ENCODE results near the gene KRT76. TPM values are rescaled to one million over a fixed set of nuclear protein-coding genes. Genes with fewer than 3 reads are reported as not detected.

The KRT76 gene
- total and polyA plus RNA-seq, 2 experiments from 2014 or later: not detected

GRCh38 chr12:52724384-52724783 is 52.8 kb downstream of the KRT76 start:
- H3F3A ChIP-seq (ENCODE audit: insufficient read depth): no peaks in the 10 kb centered on the region
- H3K27ac ChIP-seq: no peak overlapping the region
- no peaks in the 10 kb centered on the region for H3K9me3 ChIP-seq (ENCODE audit: low read depth)
- H3K79me2 ChIP-seq (ENCODE audit: insufficient read depth): no peaks in the 10 kb centered on the region
- 49 to 61% methylated on average over 3 of the region's 3 CpGs for WGBS, 2 experiments (ENCODE audit: low coverage in 1 of 2, low lambda C conversion rate in 2 of 2, missing lambda C conversion rate in 2 of 2)
- H3K4me3 ChIP-seq: no peak overlapping the region
- H3K27me3 ChIP-seq (replicated peaks; ENCODE audit: insufficient read depth): peaks cover 6% of the 10 kb centered on the region
- H2AFZ ChIP-seq: no peak overlapping the region
- in situ Hi-C loops (cut with MboI): no loop called here
- TF ChIP-seq EZH2phosphoT487 (IDR thresholded peaks at IDR 0.05; ENCODE audit: insufficient read depth, low read depth): no peak
- no peak for TF ChIP-seq EZH2 (IDR thresholded peaks at IDR 0.05; ENCODE audit: insufficient read depth, poor library complexity, severe bottlenecking)
- H3K9me2 ChIP-seq (ENCODE audit: insufficient read depth): no peaks in the 10 kb centered on the region
- H3K4me1 ChIP-seq (ENCODE audit: insufficient read depth): no peaks in the 10 kb centered on the region
- H4K20me1 ChIP-seq (ENCODE audit: insufficient read depth): no peaks in the 10 kb centered on the region
- H3K4me2 ChIP-seq (ENCODE audit: unreplicated experiment): no peak overlapping the region
- no peaks in the 10 kb centered on the region for H3K36me3 ChIP-seq (ENCODE audit: low read depth)
- no peak for DNase-seq
- H3K9ac ChIP-seq: no peak overlapping the region

GRCh38 chr12:52722680-52723079 is 54.5 kb downstream of the KRT76 start:
- 27 to 30% methylated on average over 2 of the region's 2 CpGs for WGBS, 2 experiments (ENCODE audit: low coverage in 1 of 2, low lambda C conversion rate in 2 of 2, missing lambda C conversion rate in 2 of 2)
- no peak overlapping the region for H3K9ac ChIP-seq
- H3K4me1 ChIP-seq (ENCODE audit: insufficient read depth): no peaks in the 10 kb centered on the region
- H3K36me3 ChIP-seq (ENCODE audit: low read depth): no peaks in the 10 kb centered on the region
- H2AFZ ChIP-seq: no peak overlapping the region
- H4K20me1 ChIP-seq (ENCODE audit: insufficient read depth): no peaks in the 10 kb centered on the region
- DNase-seq: no peak
- no peaks in the 10 kb centered on the region for H3K9me2 ChIP-seq (ENCODE audit: insufficient read depth)
- in situ Hi-C loops (cut with MboI): no loop called here
- no peak overlapping the region for H3K27ac ChIP-seq
- no peaks in the 10 kb centered on the region for H3F3A ChIP-seq (ENCODE audit: insufficient read depth)
- no peak for TF ChIP-seq EZH2 (IDR thresholded peaks at IDR 0.05; ENCODE audit: insufficient read depth, poor library complexity, severe bottlenecking)
- TF ChIP-seq EZH2phosphoT487 (IDR thresholded peaks at IDR 0.05; ENCODE audit: insufficient read depth, low read depth): no peak
- H3K79me2 ChIP-seq (ENCODE audit: insufficient read depth): no peaks in the 10 kb centered on the region
- no peak overlapping the region for H3K4me3 ChIP-seq
- no peak overlapping the region for H3K4me2 ChIP-seq (ENCODE audit: unreplicated experiment)
- peaks cover 6% of the 10 kb centered on the region for H3K27me3 ChIP-seq (replicated peaks; ENCODE audit: insufficient read depth)
- no peaks in the 10 kb centered on the region for H3K9me3 ChIP-seq (ENCODE audit: low read depth)

GRCh38 chr12:52721838-52722470 is 55.2 kb downstream of the KRT76 start:
- in situ Hi-C loops (cut with MboI): no loop called here
- no peak for TF ChIP-seq EZH2 (IDR thresholded peaks at IDR 0.05; ENCODE audit: insufficient read depth, poor library complexity, severe bottlenecking)
- no peak for TF ChIP-seq EZH2phosphoT487 (IDR thresholded peaks at IDR 0.05; ENCODE audit: insufficient read depth, low read depth)
- no peak overlapping the region for H3K9ac ChIP-seq
- WGBS, 2 experiments (ENCODE audit: low coverage in 1 of 2, low lambda C conversion rate in 2 of 2, missing lambda C conversion rate in 2 of 2): 20 to 27% methylated on average over 3 of the region's 3 CpGs
- no peaks in the 10 kb centered on the region for H3K4me1 ChIP-seq (ENCODE audit: insufficient read depth)
- H3K4me3 ChIP-seq: no peak overlapping the region
- H3F3A ChIP-seq (ENCODE audit: insufficient read depth): no peaks in the 10 kb centered on the region
- peaks cover 5% of the 10 kb centered on the region for H3K27me3 ChIP-seq (replicated peaks; ENCODE audit: insufficient read depth)
- DNase-seq: no peak
- no peaks in the 10 kb centered on the region for H3K79me2 ChIP-seq (ENCODE audit: insufficient read depth)
- H3K9me3 ChIP-seq (ENCODE audit: low read depth): no peaks in the 10 kb centered on the region
- no peaks in the 10 kb centered on the region for H3K9me2 ChIP-seq (ENCODE audit: insufficient read depth)
- H2AFZ ChIP-seq: no peak overlapping the region
- H4K20me1 ChIP-seq (ENCODE audit: insufficient read depth): no peaks in the 10 kb centered on the region
- no peaks in the 10 kb centered on the region for H3K36me3 ChIP-seq (ENCODE audit: low read depth)
- no peak overlapping the region for H3K4me2 ChIP-seq (ENCODE audit: unreplicated experiment)
- H3K27ac ChIP-seq: no peak overlapping the region

GRCh38 chr12:52720365-52720886 is 56.7 kb downstream of the KRT76 start:
- no peaks in the 10 kb centered on the region for H3K79me2 ChIP-seq (ENCODE audit: insufficient read depth)
- TF ChIP-seq EZH2 (IDR thresholded peaks at IDR 0.05; ENCODE audit: insufficient read depth, poor library complexity, severe bottlenecking) (no peak), EZH2phosphoT487 (IDR thresholded peaks at IDR 0.05; ENCODE audit: insufficient read depth, low read depth) (no peak)
- no peak overlapping the region for H3K4me3 ChIP-seq
- in situ Hi-C loops (cut with MboI): no loop called here
- H3K9me2 ChIP-seq (ENCODE audit: insufficient read depth): no peaks in the 10 kb centered on the region
- H3K27me3 ChIP-seq (replicated peaks; ENCODE audit: insufficient read depth): peaks cover 15% of the 10 kb centered on the region
- no peak overlapping the region for H2AFZ ChIP-seq
- H3K27ac ChIP-seq: no peak overlapping the region
- no peak overlapping the region for H3K4me2 ChIP-seq (ENCODE audit: unreplicated experiment)
- WGBS, 2 experiments (ENCODE audit: low coverage in 1 of 2, low lambda C conversion rate in 2 of 2, missing lambda C conversion rate in 2 of 2): 41 to 45% methylated on average over 8 of the region's 8 CpGs
- H4K20me1 ChIP-seq (ENCODE audit: insufficient read depth): no peaks in the 10 kb centered on the region
- DNase-seq: peak; percentile 48
- no peaks in the 10 kb centered on the region for H3K36me3 ChIP-seq (ENCODE audit: low read depth)
- no peak overlapping the region for H3K9ac ChIP-seq
- H3K9me3 ChIP-seq (ENCODE audit: low read depth): no peaks in the 10 kb centered on the region
- H3F3A ChIP-seq (ENCODE audit: insufficient read depth): no peaks in the 10 kb centered on the region
- H3K4me1 ChIP-seq (ENCODE audit: insufficient read depth): no peaks in the 10 kb centered on the region

Small RNA genes lying within 50 kb of the gene (small RNA-seq; reads per million reads assigned to genes)
- not detected for gene AC107016.2 (ENCODE audit: low read depth, low replicate concordance)

Other genes starting within 250 kb of the KRT76 start
- not detected in 2 replicates for gene KRT71, start 224.2 kb downstream of the KRT76 start, total RNA-seq (2014; rRNA removed; shearing (Covaris generic))
- gene KRT71, start 224.2 kb downstream of the KRT76 start, polyA plus RNA-seq (2016; fragmentation: Nextera tagmentation; extraction: Ambion mirVana): not detected in 2 replicates
- not detected in 2 replicates for gene KRT74, start 203.5 kb downstream of the KRT76 start, total RNA-seq (2014; rRNA removed; shearing (Covaris generic))
- gene KRT74, start 203.5 kb downstream of the KRT76 start, polyA plus RNA-seq (2016; fragmentation: Nextera tagmentation; extraction: Ambion mirVana): not detected in 2 replicates
- gene KRT72, start 175.9 kb downstream of the KRT76 start, total RNA-seq (2014; rRNA removed; shearing (Covaris generic)): not detected in 2 replicates
- not detected in 2 replicates for gene KRT72, start 175.9 kb downstream of the KRT76 start, polyA plus RNA-seq (2016; fragmentation: Nextera tagmentation; extraction: Ambion mirVana)
- not detected in 2 replicates for gene KRT73, start 158.8 kb downstream of the KRT76 start, total RNA-seq (2014; rRNA removed; shearing (Covaris generic))
- gene KRT73, start 158.8 kb downstream of the KRT76 start, polyA plus RNA-seq (2016; fragmentation: Nextera tagmentation; extraction: Ambion mirVana): not detected in 2 replicates
- not detected in 2 replicates for gene KRT2, start 125.1 kb downstream of the KRT76 start, total RNA-seq (2014; rRNA removed; shearing (Covaris generic))
- not detected in 2 replicates for gene KRT2, start 125.1 kb downstream of the KRT76 start, polyA plus RNA-seq (2016; fragmentation: Nextera tagmentation; extraction: Ambion mirVana)
- gene KRT1, start 96.9 kb downstream of the KRT76 start, total RNA-seq (2014; rRNA removed; shearing (Covaris generic)): not detected in 2 replicates
- gene KRT1, start 96.9 kb downstream of the KRT76 start, polyA plus RNA-seq (2016; fragmentation: Nextera tagmentation; extraction: Ambion mirVana): not detected in 2 replicates
- not detected in 2 replicates for gene KRT77, start 73.8 kb downstream of the KRT76 start, total RNA-seq (2014; rRNA removed; shearing (Covaris generic))
- not detected in 2 replicates for gene KRT77, start 73.8 kb downstream of the KRT76 start, polyA plus RNA-seq (2016; fragmentation: Nextera tagmentation; extraction: Ambion mirVana)
- gene KRT3, start 18.8 kb upstream of the KRT76 start, total RNA-seq (2014; rRNA removed; shearing (Covaris generic)): not detected in 2 replicates
- not detected in 2 replicates for gene KRT3, start 18.8 kb upstream of the KRT76 start, polyA plus RNA-seq (2016; fragmentation: Nextera tagmentation; extraction: Ambion mirVana)
- gene KRT4, start 36.8 kb upstream of the KRT76 start, total RNA-seq (2014; rRNA removed; shearing (Covaris generic)): 0.22 TPM in 1 of 2 replicates, not detected in the other
- gene KRT4, start 36.8 kb upstream of the KRT76 start, polyA plus RNA-seq (2016; fragmentation: Nextera tagmentation; extraction: Ambion mirVana): 0.13 TPM in 1 of 2 replicates, not detected in the other
- not detected in 2 replicates for gene KRT79, start 57.0 kb upstream of the KRT76 start, total RNA-seq (2014; rRNA removed; shearing (Covaris generic))
- gene KRT79, start 57.0 kb upstream of the KRT76 start, polyA plus RNA-seq (2016; fragmentation: Nextera tagmentation; extraction: Ambion mirVana): 0.15 TPM in 1 of 2 replicates, not detected in the other
- not detected in 2 replicates for gene KRT78, start 71.6 kb upstream of the KRT76 start, total RNA-seq (2014; rRNA removed; shearing (Covaris generic))
- gene KRT78, start 71.6 kb upstream of the KRT76 start, polyA plus RNA-seq (2016; fragmentation: Nextera tagmentation; extraction: Ambion mirVana): not detected in 2 replicates
- gene KRT8, start 127.7 kb upstream of the KRT76 start, total RNA-seq (2014; rRNA removed; shearing (Covaris generic)): 5.5 and 12.9 TPM in 2 replicates
- gene KRT8, start 127.7 kb upstream of the KRT76 start, polyA plus RNA-seq (2016; fragmentation: Nextera tagmentation; extraction: Ambion mirVana): 17.5 and 19.8 TPM in 2 replicates
- 69.9 and 83.8 TPM in 2 replicates for gene KRT18, start 171.8 kb upstream of the KRT76 start, total RNA-seq (2014; rRNA removed; shearing (Covaris generic))
- 141 TPM in 2 replicates for gene KRT18, start 171.8 kb upstream of the KRT76 start, polyA plus RNA-seq (2016; fragmentation: Nextera tagmentation; extraction: Ambion mirVana)
- gene EIF4B, start 229.1 kb upstream of the KRT76 start, total RNA-seq (2014; rRNA removed; shearing (Covaris generic)): 436 and 501 TPM in 2 replicates
- gene EIF4B, start 229.1 kb upstream of the KRT76 start, polyA plus RNA-seq (2016; fragmentation: Nextera tagmentation; extraction: Ambion mirVana): 73.4 and 74.8 TPM in 2 replicates

Measured in GM23248 (cell line).